A204.1 (cell line): ENCODE results near the gene SELENOO.

Experiments used
- FAIRE-seq: peaks from 2 replicates; lab custom pipeline; 2012; peaks lifted over from hg19 to GRCh38; lab: Jason Lieb, UNC

The SELENOO gene

DNA sequence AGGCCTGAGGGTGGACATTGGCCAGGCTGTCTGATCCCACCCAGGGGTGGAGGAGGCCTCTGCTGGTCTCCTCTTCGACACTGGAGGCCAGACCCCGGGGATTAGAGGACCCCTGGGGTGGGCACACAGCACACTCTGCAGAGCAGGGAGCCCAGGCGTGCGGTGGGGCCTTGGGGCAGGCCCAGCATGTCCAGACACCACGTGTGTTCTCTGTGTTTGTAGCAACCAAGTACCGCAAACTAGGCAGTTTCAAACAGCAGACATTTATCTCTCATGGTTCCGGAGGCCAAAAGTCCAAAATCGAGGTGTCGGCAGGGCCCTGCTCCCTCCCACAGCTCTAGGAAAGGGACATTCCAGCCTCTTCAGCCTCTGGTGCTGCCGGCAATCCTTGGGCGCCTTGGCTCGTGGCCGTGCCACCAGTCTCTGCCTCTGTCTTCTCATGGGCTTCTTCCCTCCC, 28.8 kb upstream of the SELENOO start:
- no peak for FAIRE-seq

DNA sequence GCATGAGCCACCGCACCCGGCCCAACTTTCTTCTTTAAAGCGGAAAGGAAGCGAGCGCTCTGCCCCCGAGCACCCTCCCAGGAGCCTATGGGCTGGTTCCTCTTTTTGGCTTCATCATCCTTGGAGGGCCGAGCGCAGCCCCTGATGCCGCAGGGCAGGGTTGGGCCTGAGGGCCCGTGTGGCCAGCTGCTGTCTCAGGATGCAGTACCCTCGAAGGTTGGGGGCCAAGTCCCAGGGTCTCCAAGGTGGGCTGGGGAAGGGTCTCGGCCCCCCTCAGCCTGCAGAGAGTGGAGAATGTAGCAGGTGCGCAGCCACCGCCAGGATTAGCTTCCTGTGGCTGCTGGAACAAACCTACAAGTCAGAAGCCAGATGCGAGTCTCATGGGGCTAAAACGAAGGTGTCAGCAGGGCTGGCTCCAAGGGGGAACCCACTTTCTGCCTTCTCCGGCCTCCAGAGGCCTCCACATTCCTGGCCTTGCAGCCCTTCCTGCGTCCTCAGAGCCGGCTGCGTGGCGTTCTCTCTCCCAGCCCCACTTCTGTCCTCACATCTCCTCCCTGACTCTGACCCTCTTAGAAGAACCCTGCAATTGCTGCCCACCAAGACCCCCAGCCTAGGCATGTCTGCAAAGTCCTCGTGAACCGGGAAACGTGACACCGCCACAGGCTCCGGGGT, 27.4 kb upstream of the SELENOO start:
- FAIRE-seq, result no peak

- no peak for FAIRE-seq
Measured at GRCh38 chr22:50173983-50174355, 26.8 kb upstream of the SELENOO start.

DNA sequence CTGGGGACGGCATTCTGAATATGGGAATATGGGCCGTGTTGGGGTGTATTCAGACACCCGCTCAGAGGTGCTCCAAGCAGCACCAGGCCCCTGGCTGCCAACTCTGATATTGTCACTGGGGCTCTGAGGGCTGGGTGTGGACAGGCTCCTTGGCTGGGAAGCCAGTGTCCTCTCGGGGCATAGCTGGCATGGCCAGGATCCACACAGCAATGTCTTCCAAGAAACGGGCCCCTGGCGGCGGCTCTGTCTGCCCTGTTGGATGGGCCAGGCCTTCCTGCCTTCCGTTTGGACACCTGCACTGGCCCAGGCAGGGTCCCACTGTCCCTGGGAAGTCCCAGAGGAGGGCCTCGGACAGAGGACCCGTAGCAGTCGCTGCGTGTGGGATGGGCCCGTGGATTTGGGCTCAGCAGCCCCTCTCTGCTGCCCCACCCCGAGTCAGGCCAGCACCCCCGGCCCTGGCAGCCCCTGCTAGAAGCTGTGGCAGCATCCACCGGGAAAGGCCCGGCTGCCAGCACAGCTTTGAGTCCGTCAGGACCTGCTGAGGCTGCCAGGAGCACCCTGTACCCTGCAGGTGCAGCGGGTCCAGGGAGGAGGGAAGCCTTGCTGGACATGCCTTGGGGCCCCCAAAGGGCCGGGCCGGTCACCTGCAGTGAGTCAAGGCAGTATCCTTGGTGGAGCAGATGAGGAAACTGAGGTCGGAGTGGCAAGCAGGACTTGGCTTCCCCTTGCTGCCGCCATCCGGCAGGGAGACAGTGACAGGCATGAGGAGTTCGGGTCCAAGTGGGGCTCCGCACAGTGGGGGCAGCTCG, 26.2 kb upstream of the SELENOO start:
- no peak for FAIRE-seq

DNA sequence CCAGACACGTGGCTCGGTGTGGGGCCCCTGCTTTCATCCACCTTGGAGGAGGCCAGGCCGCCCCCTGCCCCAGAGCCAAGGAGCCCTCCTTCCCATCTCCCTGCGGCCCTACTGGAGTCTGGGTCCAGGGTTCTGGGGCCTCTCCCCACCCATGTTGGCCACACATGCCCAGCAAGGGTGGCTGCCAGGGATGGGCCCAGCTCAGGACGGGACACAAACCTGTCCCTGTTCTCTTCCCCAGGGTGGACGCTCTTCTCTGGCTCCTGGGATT, 25.7 kb upstream of the SELENOO start:
- FAIRE-seq, result no peak

DNA sequence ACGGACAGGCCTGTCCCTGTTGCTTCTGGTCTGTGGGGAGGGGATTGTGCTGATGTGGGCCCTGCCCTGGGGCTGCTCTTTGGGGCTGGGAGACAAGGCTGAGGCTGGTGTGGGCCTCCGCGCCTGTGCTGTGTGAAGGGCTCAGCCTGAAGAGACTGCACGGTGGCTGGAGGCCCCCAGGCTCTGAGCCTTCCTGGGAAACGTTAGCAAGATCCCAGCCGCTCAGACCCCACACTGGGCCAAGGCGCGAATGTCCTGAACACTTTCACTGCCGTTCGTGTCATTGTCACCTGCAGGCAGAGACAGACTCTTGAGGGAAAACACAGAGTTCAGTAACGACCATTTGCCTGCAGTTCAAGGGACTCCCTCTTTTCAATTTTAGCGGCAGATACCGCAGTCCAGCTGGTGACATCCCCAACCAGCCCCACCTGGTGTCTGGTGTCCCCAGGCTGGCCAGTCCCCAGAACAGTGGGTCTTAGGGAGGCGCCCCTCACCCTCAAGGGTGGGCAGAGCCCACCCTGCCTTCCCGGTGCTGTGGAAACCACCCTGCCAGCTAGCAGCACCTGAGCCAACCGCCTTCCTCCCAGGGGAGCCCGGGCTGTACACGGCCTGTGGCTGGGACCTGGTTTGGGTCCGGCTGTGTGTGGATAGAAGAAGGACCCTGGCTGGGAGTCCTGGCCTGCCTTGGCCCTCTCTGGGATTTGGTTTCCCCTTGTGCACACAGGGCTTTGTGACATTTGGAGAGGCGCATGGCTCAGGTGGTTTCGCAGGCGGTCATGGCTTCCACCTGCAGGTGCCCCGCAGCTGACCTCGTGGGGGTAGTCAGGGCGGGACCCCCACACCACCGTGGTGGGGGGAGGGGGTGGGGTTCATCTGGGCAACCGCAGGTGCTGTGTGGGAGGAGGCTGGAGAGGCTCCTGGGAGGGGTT, 24.6 kb upstream of the SELENOO start:
- no peak for FAIRE-seq

DNA sequence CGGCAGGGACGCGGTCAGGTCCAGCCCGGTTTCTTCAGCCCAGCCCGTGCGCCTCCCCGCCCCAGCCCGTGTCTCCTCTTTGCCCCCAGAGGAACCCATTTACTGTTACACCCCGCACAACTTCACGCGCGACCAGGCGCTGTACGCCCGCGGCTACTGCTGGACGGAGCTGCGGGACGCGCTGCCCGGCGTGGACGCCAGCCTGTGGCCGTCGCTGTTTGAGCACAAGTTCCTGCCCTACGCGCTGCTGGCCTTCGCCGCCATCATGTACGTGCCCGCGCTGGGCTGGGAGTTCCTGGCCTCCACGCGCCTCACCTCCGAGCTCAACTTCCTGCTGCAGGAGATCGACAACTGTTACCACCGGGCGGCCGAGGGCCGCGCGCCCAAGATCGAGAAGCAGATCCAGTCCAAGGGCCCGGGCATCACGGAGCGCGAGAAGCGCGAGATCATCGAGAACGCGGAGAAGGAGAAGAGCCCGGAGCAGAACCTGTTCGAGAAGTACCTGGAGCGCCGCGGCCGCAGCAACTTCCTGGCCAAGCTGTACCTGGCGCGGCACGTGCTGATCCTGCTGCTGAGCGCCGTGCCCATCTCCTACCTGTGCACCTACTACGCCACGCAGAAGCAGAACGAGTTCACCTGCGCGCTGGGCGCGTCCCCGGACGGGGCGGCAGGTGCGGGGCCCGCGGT, 23.8 kb upstream of the SELENOO start:
- FAIRE-seq, result no peak

GRCh38 chr22:50177537-50178470, 23.0 kb upstream of the SELENOO start:
- no peak for FAIRE-seq

DNA sequence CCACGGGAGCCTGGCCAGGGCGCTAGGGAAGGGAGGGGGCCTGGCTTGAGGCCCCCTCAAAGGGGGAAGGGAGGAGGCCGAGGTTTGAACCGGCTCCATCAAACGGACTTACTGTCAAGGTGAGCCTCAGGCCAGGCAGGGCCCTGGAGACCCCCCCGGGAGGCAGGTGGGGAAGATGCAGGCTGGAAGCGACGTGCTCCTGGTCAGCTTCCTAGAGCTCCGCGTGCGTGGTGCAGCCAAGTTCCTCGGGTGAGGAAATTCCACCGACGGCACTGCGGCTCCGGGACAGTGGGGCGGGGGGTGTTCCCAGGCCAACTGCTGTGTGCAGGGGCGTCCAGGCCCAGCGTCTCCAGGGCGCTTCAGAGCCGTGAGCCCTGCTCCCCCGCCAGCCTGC, 22.3 kb upstream of the SELENOO start:
- no peak for FAIRE-seq

DNA sequence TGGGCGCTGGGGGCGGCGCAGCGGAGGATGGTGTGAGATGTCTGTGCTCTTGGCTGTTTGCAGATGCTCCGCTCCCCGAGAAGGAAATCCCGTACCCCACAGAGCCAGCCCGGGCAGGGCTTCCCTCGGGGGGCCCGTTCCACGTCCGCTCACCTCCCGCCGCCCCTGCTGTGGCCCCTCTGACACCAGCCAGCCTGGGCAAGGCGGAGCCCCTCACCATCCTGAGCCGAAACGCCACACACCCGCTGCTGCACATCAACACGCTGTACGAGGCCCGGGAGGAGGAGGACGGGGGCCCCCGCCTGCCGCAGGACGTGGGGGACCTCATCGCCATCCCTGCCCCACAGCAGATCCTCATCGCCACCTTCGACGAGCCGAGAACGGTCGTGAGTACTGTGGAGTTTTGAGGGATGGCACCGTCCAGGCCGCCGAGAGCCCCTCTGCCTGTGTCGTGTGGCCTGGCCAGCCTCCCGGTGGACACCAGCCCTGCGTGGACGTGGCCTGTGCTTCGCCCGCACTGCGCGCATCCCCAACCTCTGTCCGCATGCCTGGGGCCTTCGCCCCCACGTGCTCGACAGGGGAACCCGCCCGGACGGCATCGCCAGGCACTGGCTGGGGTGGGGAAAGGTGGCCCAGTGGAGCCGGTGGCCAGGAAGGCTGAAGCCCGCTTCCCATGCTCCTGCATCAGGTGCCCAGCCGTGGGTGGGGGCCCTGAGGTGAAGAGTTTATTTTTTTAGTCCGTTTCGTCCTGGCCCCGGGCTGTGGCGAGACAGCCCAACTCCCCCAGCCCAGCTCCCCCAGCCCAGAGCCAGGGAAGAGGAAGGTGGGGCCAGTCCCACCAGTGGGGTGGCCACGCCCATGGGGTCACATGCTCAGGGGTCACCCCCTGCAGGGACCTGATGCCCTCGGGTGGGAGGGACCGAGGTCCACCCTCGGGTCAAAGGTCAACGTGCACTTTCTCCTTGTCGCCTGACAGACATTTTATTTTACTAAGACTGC, 21.6 kb upstream of the SELENOO start:
- FAIRE-seq, result no peak

- FAIRE-seq, result no peak
Measured at GRCh38 chr22:50179937-50180726, 20.7 kb upstream of the SELENOO start.

GRCh38 chr22:50180727-50181521, 19.9 kb upstream of the SELENOO start:
- no peak for FAIRE-seq

GRCh38 chr22:50182176-50183081, 18.4 kb upstream of the SELENOO start:
- no peak for FAIRE-seq

DNA sequence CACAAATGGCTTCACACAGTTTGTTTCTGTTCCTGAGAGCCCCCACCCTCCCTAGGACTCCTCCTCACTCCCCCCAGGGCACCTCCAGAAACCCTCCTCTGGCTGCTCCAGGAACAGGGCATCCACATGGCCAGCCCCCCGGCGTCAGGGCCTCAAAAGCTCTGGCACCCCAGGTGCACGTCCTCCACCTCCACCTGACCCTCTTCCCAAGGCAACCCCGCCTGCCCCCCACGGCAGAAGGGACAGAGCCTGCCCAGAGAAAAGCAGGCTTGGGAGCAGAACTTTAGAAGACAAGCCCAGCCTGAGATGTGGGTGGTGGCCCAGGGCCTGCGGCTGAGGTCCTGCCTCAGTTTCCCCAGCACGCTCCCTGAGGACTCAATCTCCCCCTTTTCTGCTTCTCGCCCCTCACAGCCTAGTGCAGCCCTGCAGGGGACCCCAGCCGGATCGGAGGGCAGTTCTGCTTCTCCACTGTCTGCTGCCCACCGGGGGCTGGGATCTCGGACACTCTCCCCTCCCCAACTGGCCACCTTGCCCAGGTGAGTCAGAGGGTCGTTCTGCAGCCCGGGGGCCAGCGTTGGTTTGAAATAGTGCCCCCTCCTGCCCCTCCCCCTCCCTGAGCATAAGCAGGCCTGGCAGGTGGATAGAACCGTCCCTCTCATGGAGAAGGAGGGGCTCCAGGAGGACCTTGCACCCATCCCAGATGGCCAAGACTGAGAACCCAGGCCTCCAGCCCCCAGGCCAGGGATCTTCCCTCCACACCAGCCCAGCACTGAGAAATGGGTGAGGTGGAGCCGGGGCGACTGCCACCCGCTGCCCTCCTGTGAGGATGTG, 17.5 kb upstream of the SELENOO start:
- FAIRE-seq, result no peak

DNA sequence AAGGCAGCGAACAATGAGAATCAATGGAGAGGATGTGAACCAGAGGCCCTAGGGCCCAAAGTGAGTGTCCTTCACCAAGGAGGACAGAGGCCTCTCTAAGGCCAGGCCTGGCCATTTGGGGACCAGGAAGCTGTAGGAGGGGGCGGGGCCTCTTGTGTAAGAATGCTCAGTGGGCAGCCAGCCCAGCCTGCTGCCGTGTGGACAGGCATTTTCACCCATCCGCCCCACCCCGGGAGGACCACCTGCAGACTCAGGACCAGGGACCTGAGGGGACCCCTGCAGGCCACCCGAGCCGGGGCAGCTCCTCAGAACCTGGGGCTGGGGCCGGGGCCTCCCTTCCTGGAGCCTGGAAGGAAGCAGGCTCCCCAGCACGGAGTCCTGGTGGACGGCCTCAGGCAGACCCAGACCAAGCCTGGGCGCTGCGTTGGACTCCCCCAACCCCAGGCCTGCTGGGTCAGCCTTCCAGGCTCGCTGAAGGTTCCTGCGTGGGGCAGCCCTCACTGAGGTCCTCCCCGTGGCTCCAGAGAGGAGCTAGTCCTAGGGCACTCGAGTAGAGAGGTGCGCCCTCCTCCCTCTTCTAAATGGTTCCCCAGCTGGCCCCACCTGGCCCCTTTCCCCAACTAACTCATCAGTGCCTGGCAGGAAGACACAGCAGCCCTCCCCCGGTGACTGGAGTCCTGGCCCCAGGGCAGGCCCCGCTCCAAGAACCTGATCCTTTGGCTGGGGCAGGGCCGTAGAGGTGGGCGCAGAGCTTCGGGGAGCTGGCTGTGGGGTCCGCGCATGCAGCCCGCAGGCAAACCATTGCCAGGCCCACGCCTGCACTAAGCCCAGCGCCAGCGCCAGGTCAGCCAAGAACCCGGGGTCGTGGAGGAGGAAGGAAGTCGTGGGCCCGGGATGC, 16.6 kb upstream of the SELENOO start:
- FAIRE-seq, result no peak
